Psoas muscle (tissue), 8 donors: ENCODE results near the gene CHN1. TPM values are rescaled to one million over a fixed set of nuclear protein-coding genes. Genes with fewer than 3 reads are reported as not detected.

ENCODE experiments used
- ATAC-seq, 4 donors: fragments of 200-7000 bp; cut with Tn5 transposase; one replicate each; pipeline ENCODE4 v1.9.1; 2020; ENCODE audit warnings: moderate library complexity in 3 of 4, mild to moderate bottlenecking in 2 of 4
- DNase-seq, 2 donors: peaks; one replicate each; pipeline ENCODE4 v3.0.0-alpha.2; 2020
- H3K27ac ChIP-seq: fragments of 200-600 bp; one replicate; pipeline ENCODE4 v1.8.0; 2022
- H3K27me3 ChIP-seq, 3 donors: fragments of 200-600 bp in 1 of 3; one replicate each; pipeline versions ENCODE4 v1.6.1 to v1.8.0; 2013 to 2022; ENCODE audit warnings: low read length in 2 of 3, mild to moderate bottlenecking in 2 of 3, moderate library complexity in 1 of 3; ENCODE audit not compliant: insufficient read depth in 3 of 3
- H3K36me3 ChIP-seq, 2 donors: fragments of 200-600 bp in 1 of 2; one replicate each; pipeline versions ENCODE4 v1.6.1 to v1.8.0; 2013 to 2022; ENCODE audit warnings: low read depth in 1 of 2, mild to moderate bottlenecking in 1 of 2, moderate library complexity in 1 of 2; ENCODE audit not compliant: insufficient read depth in 1 of 2
- H3K4me1 ChIP-seq: fragments of 200-600 bp; one replicate; pipeline ENCODE4 v1.8.0; 2022
- H3K4me3 ChIP-seq: fragments of 200-600 bp; one replicate; pipeline ENCODE4 v1.8.0; 2022; ENCODE audit warnings: mild to moderate bottlenecking
- H3K9me3 ChIP-seq: fragments of 200-600 bp; one replicate; pipeline ENCODE4 v1.8.0; 2022
- CTCF ChIP-seq: fragments of 200-600 bp; IDR thresholded peaks from one replicate; pipeline ENCODE4 v1.8.0; 2022; ENCODE audit warnings: antibody characterized with exemption
- WGBS, 3 donors: extraction: QIAGEN DNeasy Blood & Tissue Kit; methylation state at CpG; one replicate each; pipeline versions ENCODE4 v1.1.6 to v1.1.7; 2013; 5-methylcytosine and 5-hydroxymethylcytosine counted together
- intact Hi-C, 2 donors: fragments of 100-400 bp; cut with DNase I; formaldehyde crosslinking; loops; one replicate each; pipeline versions ENCODE4 v1.11.0 to v1.14.2; 2022
- polyA plus RNA-seq, 3 donors: library from polyadenylated mRNA; stranded (reverse); fragments of 200-250 nt; gene quantifications; one replicate each; pipeline ENCODE4 v1.2.3, GENCODE V29; 2013
- total RNA-seq, 4 donors: library from RNA; stranded (reverse); fragmentation: NEBNext Ultra II Directional in 2 of 4; extraction: Animal tissue kit (Norgen Biotek cat#: 25700) in 2 of 4; gene quantifications; one replicate each; pipeline versions ENCODE4 v1.2.1 to v1.2.4, GENCODE V29; 2021 to 2023
- donor health status: healthy with polysubstance abuse.
- donor health status: DM: no; HTN: no; CAD: no; lungs with moderate emphysema.
- donor health status: Bipolar disorder and iron deficiency.
- donor health status: healthy.
- donor health status: DM: yes; HTN: yes; CAD: no.
- donor health status: DM: no; HTN: no; CAD: no.
- donor health status: DM: no; HTN: no; CAD: no.
- donor health status: DM: yes; HTN: yes; CAD: no.

The CHN1 gene
- total and polyA plus RNA-seq, 7 donors, result 1.8 to 4.2 (median 2.3) TPM

DNA sequence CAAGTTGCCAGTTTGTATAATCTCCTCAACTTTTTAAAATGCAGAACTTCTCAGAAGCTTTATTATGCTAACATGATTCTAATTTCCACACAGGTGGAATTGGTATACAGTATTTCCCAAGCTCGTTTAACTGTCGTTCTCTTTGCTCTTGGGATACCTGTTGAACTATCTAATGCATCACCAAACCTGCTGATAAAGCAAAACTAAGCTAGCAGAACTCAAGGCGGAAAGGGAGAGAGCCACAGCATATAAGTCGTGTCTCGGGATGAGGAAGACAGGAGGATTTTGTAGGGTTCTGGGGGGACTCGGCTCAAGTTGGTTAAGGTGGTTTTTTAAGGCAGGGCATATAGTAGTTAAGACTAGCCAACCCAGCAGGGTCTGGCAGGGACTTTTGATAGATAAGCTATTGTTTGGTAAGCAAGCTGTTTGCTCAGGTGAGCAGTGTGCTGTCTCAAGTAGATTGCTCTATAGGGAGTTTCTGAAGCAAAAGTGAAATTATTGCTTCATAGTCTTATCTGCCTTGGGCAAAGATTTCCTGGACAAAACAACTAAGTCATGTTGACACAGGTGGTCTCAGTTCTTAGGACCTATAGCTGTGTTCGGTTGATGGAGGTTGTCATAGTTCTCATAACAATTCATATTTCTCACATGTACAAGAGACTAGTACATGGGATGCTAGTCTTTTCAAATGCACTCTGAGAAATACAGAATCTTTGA, 212.7 kb downstream of the CHN1 start:
- Histone ChIP-seq H3K9me3 (no peaks in the 10 kb centered on the region), H3K27ac (no peak overlapping the region), H3K4me3 (no peak overlapping the region), H3K36me3 (no peaks in the 10 kb centered on the region), H3K27me3 (no peaks in the 10 kb centered on the region), H3K4me1 (no peaks in the 10 kb centered on the region)
- 81 to 87% (median 86%) methylated on average over 7 of the region's 7 CpGs for WGBS, 3 donors
- no peak for TF ChIP-seq CTCF
- DNase-seq, result no peak
- intact Hi-C loops, result no loop called here
- ATAC-seq, result no peak

- Histone ChIP-seq H3K4me1 (no peaks in the 10 kb centered on the region), H3K36me3 (no peaks in the 10 kb centered on the region), H3K9me3 (no peaks in the 10 kb centered on the region), H3K27ac (no peak overlapping the region), H3K4me3 (no peak overlapping the region), H3K27me3 (no peaks in the 10 kb centered on the region)
- no peak for DNase-seq
- no peak for ATAC-seq
- intact Hi-C loops, result no loop called here
- WGBS, 3 donors, result 74 to 78% (median 77%) methylated on average over 7 of the region's 7 CpGs
- TF ChIP-seq CTCF, result no peak
Measured at GRCh38 chr2:174791746-174792280, 213.4 kb downstream of the CHN1 start.

GRCh38 chr2:174791020-174791419, 214.2 kb downstream of the CHN1 start:
- no peak overlapping the region for H3K27ac ChIP-seq
- DNase-seq (no peak), ATAC-seq (no peak)
- 86 to 87% (median 86%) methylated on average over 8 of the region's 8 CpGs for WGBS, 3 donors
- H3K36me3 ChIP-seq, result no peaks in the 10 kb centered on the region
- intact Hi-C loops, result no loop called here
- no peak overlapping the region for H3K4me3 ChIP-seq
- TF ChIP-seq CTCF, result no peak
- no peaks in the 10 kb centered on the region for H3K27me3 ChIP-seq
- H3K9me3 ChIP-seq, result no peaks in the 10 kb centered on the region
- no peaks in the 10 kb centered on the region for H3K4me1 ChIP-seq

GRCh38 chr2:174789001-174789400, 216.2 kb downstream of the CHN1 start:
- TF ChIP-seq CTCF, result no peak
- ATAC-seq (no peak), DNase-seq (no peak)
- H3K4me3 ChIP-seq, result no peak overlapping the region
- H3K27me3 ChIP-seq, result no peaks in the 10 kb centered on the region
- 85 to 88% (median 86%) methylated on average over 16 of the region's 16 CpGs for WGBS, 3 donors
- H3K9me3 ChIP-seq, result no peaks in the 10 kb centered on the region
- intact Hi-C loops, result no loop called here
- H3K4me1 ChIP-seq, result no peaks in the 10 kb centered on the region
- no peaks in the 10 kb centered on the region for H3K36me3 ChIP-seq
- H3K27ac ChIP-seq, result no peak overlapping the region
